H9 (cell line): ENCODE measurements around the gene GJA9. TPM values are rescaled to one million over a fixed set of nuclear protein-coding genes. Genes with fewer than 3 reads are reported as not detected.

Experiments
- DNase-seq: peaks from one replicate; pipeline ENCODE4 v3.0.0-alpha.2; 2017
- H2AFZ ChIP-seq: one replicate; pipeline ENCODE4 v1.6.1; 2013; ENCODE audit warnings: mild to moderate bottlenecking, low read length, control low read depth, moderate library complexity
- H2AK5ac ChIP-seq: 2 replicates; pipeline ENCODE4 v1.6.1; 2013; ENCODE audit warnings: low read length, control low read depth, mixed read lengths; ENCODE audit not compliant: insufficient read length
- H2BK120ac ChIP-seq: one replicate; pipeline ENCODE4 v1.6.1; 2013; ENCODE audit warnings: low read depth, mild to moderate bottlenecking, low read length, control low read depth, inconsistent platforms; ENCODE audit not compliant: poor library complexity, severe bottlenecking
- H2BK12ac ChIP-seq: 2 replicates; pipeline ENCODE4 v1.6.1; 2013; ENCODE audit warnings: low read length, control low read depth, mixed read lengths, low read depth; ENCODE audit not compliant: insufficient read length
- H2BK15ac ChIP-seq: 2 replicates; pipeline ENCODE4 v1.6.1; 2013; ENCODE audit warnings: low read depth, low read length, control low read depth
- H2BK20ac ChIP-seq: one replicate; pipeline ENCODE4 v1.6.1; 2013; ENCODE audit warnings: low read depth, mild to moderate bottlenecking, low read length, control low read depth, inconsistent platforms; ENCODE audit not compliant: poor library complexity, severe bottlenecking
- H2BK5ac ChIP-seq: 2 replicates; pipeline ENCODE4 v1.6.1; 2013; ENCODE audit warnings: low read length, control low read depth, mixed read lengths; ENCODE audit not compliant: insufficient read length
- H3K14ac ChIP-seq: 2 replicates; pipeline ENCODE4 v1.6.1; 2013; ENCODE audit warnings: low read length, control low read depth; ENCODE audit not compliant: insufficient read depth
- H3K18ac ChIP-seq: 2 replicates; pipeline ENCODE4 v1.6.1; 2013; ENCODE audit warnings: low read depth, mild to moderate bottlenecking, mixed read lengths, low read length, control low read depth; ENCODE audit not compliant: insufficient read length
- H3K23ac ChIP-seq: 2 replicates; pipeline ENCODE4 v1.6.1; 2013; ENCODE audit warnings: low read length, control low read depth, mixed read lengths, low read depth; ENCODE audit not compliant: insufficient read length
- H3K23me2 ChIP-seq: 2 replicates; pipeline ENCODE4 v1.6.1; 2013; ENCODE audit warnings: low read depth, mild to moderate bottlenecking, mixed read lengths, low read length, control low read depth; ENCODE audit not compliant: insufficient read length, poor library complexity, severe bottlenecking
- H3K27ac ChIP-seq: 2 replicates; pipeline ENCODE4 v1.5.1; 2013; ENCODE audit warnings: low read length, control low read depth, mixed read lengths, low read depth; ENCODE audit not compliant: insufficient read length
- H3K27me3 ChIP-seq: 2 replicates; pipeline ENCODE4 v1.6.1; 2013; ENCODE audit warnings: low read length, control low read depth, inconsistent platforms; ENCODE audit not compliant: insufficient read depth
- H3K4ac ChIP-seq: 2 replicates; pipeline ENCODE4 v1.6.1; 2013; ENCODE audit warnings: low read depth, mild to moderate bottlenecking, control low read depth, inconsistent platforms, low read length, moderate library complexity
- H3K4me1 ChIP-seq: 2 replicates; pipeline ENCODE4 v1.6.1; 2013; ENCODE audit warnings: low read length, control low read depth, inconsistent platforms; ENCODE audit not compliant: insufficient read depth
- H3K4me2 ChIP-seq: 2 replicates; pipeline ENCODE4 v1.6.1; 2013; ENCODE audit warnings: low read length, control low read depth, mixed read lengths; ENCODE audit not compliant: insufficient read length, insufficient read depth
- H3K56ac ChIP-seq: 2 replicates; pipeline ENCODE4 v1.6.1; 2013; ENCODE audit warnings: low read depth, mild to moderate bottlenecking, mixed read lengths, low read length, control low read depth; ENCODE audit not compliant: insufficient read length
- H3K79me1 ChIP-seq: 2 replicates; pipeline ENCODE4 v1.6.1; 2013; ENCODE audit warnings: low read depth, mild to moderate bottlenecking, moderate library complexity, low read length, control low read depth, inconsistent platforms; ENCODE audit not compliant: insufficient read depth, poor library complexity, severe bottlenecking
- H3K79me2 ChIP-seq: 2 replicates; pipeline ENCODE4 v1.6.1; 2013; ENCODE audit warnings: low read length, control low read depth, inconsistent platforms; ENCODE audit not compliant: insufficient read depth
- H3K9ac ChIP-seq: 2 replicates; pipeline ENCODE4 v1.6.1; 2013; ENCODE audit warnings: low read length, control low read depth, mixed read lengths; ENCODE audit not compliant: insufficient read length; ENCODE audit errors: extremely low read depth
- H3K9me3 ChIP-seq: one replicate; pipeline ENCODE4 v1.6.1; 2013; ENCODE audit warnings: low read depth, low read length, inconsistent platforms; ENCODE audit not compliant: control insufficient read depth
- H3T11ph ChIP-seq: one replicate; pipeline ENCODE4 v1.6.1; 2013; ENCODE audit warnings: mild to moderate bottlenecking, low read length, control low read depth, inconsistent platforms
- H4K20me1 ChIP-seq: one replicate; pipeline ENCODE4 v1.6.1; 2013; ENCODE audit not compliant: control insufficient read depth, insufficient read length, insufficient read depth
- H4K5ac ChIP-seq: 2 replicates; pipeline ENCODE4 v1.6.1; 2013; ENCODE audit warnings: low read depth, mild to moderate bottlenecking, mixed read lengths, low read length, control low read depth; ENCODE audit not compliant: insufficient read length
- H4K8ac ChIP-seq: replicated peaks from 2 replicates; pipeline ENCODE4 v1.6.1; 2013; ENCODE audit warnings: low read length, control low read depth, mixed read lengths, low read depth; ENCODE audit not compliant: insufficient read length
- H4K91ac ChIP-seq: 2 replicates; pipeline ENCODE4 v1.6.1; 2013; ENCODE audit warnings: low read depth, mild to moderate bottlenecking, moderate library complexity, mixed read lengths, low read length, control low read depth; ENCODE audit not compliant: insufficient read length
- H3K27ac Mint-ChIP-seq, 3 experiments: 2 replicates in 2 of 3; 3 replicates in 1 of 3; pipeline ENCODE4 v1.8.0; 2020 to 2021; ENCODE audit warnings: mixed read lengths in 3 of 3, mild to moderate bottlenecking in 1 of 3, moderate library complexity in 1 of 3
- H3K27me3 Mint-ChIP-seq: 2 replicates; pipeline ENCODE4 v1.8.0; 2021; ENCODE audit warnings: low read depth, mild to moderate bottlenecking, moderate library complexity, mixed read lengths
- H3K36me3 Mint-ChIP-seq, 3 experiments: 2 replicates in 2 of 3; 3 replicates in 1 of 3; pipeline ENCODE4 v1.8.0; 2020 to 2021; ENCODE audit warnings: low read depth in 3 of 3, mixed read lengths in 3 of 3; ENCODE audit not compliant: insufficient read depth in 1 of 3
- H3K4me1 Mint-ChIP-seq, 2 experiments: 2 replicates each; pipeline ENCODE4 v1.8.0; 2020; ENCODE audit warnings: mixed read lengths in 2 of 2
- H3K4me3 Mint-ChIP-seq, 2 experiments: 2 replicates in 1 of 2; 3 replicates in 1 of 2; pipeline ENCODE4 v1.8.0; 2020 to 2021; ENCODE audit warnings: mild to moderate bottlenecking in 2 of 2, mixed read lengths in 2 of 2, moderate library complexity in 1 of 2
- H3K9me3 Mint-ChIP-seq, 2 experiments: 2 replicates in 1 of 2; 3 replicates in 1 of 2; pipeline ENCODE4 v1.8.0; 2020; ENCODE audit warnings: mild to moderate bottlenecking in 2 of 2, mixed read lengths in 2 of 2, moderate library complexity in 1 of 2
- CTCF ChIP-seq: fragments of 200-600 bp; sonication (generic); conservative IDR thresholded peaks from 3 replicates; pipeline ENCODE4 v1.8.0; 2021; ENCODE audit warnings: antibody characterized with exemption, mild to moderate bottlenecking
- WGBS: extraction: QIAGEN DNeasy Blood & Tissue Kit; methylation state at CpG from one replicate; pipeline ENCODE4 v1.1.7; 2013; ENCODE audit warnings: missing lambda C conversion rate, low lambda C conversion rate, mixed read lengths; ENCODE audit not compliant: insufficient read length; ENCODE audit errors: extremely low coverage; 5-methylcytosine and 5-hydroxymethylcytosine counted together
- total RNA-seq: library from RNA; stranded (reverse); gene quantifications from 2 replicates; pipeline ENCODE4 v1.2.1, GENCODE V29; 2021

The GJA9 gene
- total RNA-seq, 1 experiment from 2014 or later, result not detected

GRCh38 chr1:38929054-38929453 lies 47.7 kb upstream of the GJA9 start:
- Histone ChIP-seq H3K23ac (no peak overlapping the region), H3T11ph (no peak overlapping the region), H3K27ac (no peak overlapping the region), H2AK5ac (no peak overlapping the region), H3K4me1 (no peaks in the 10 kb centered on the region), H3K23me2 (no peaks in the 10 kb centered on the region), H2BK20ac (no peak overlapping the region), H2BK15ac (no peak overlapping the region), H4K91ac (no peak overlapping the region), H4K20me1 (no peaks in the 10 kb centered on the region), H3K18ac (no peak overlapping the region), H3K4me2 (no peak overlapping the region), H3K56ac (no peak overlapping the region), H2BK120ac (no peak overlapping the region), H3K4ac (no peak overlapping the region), H3K14ac (no peak overlapping the region), H3K79me1 (no peaks in the 10 kb centered on the region), H3K27me3 (no peaks in the 10 kb centered on the region), H2BK12ac (no peak overlapping the region), H3K9me3 (no peaks in the 10 kb centered on the region), H3K79me2 (no peaks in the 10 kb centered on the region), H2AFZ (no peak overlapping the region), H4K8ac (no peak overlapping the region), H3K9ac (no peak overlapping the region), H2BK5ac (no peak overlapping the region), H4K5ac (no peak overlapping the region)
- H3K4me3 Mint-ChIP-seq, result no peak overlapping the region
- no peaks in the 10 kb centered on the region for H3K27me3 Mint-ChIP-seq
- no CpG with 5 or more reads among the region's 8 CpGs for WGBS
- H3K36me3 Mint-ChIP-seq, result no peaks in the 10 kb centered on the region
- H3K4me1 Mint-ChIP-seq, result peaks cover 4% of the 10 kb centered on the region in 2 experiments
- peak overlapping the region in 1 of 3 experiments; percentile 8; a peak in 1 of 7 replicates for H3K27ac Mint-ChIP-seq
- TF ChIP-seq CTCF, result no peak
- DNase-seq, result no peak
- no peaks in the 10 kb centered on the region for H3K9me3 Mint-ChIP-seq
